ENCODE measurements around the gene MAP7D2. TPM values are rescaled to one million over a fixed set of nuclear protein-coding genes. Genes with fewer than 3 reads are reported as not detected.

The MAP7D2 gene
- total RNA-seq, 1 donor from 2014 or later = 0.22 TPM

- intact Hi-C loops (cut with DNase I) = no loop called here
- DNase-seq (ENCODE audit: low spot score) (no peak), ATAC-seq (peak; percentile 20)
Measured at GRCh38 chrX:19991350-19991718, 125.4 kb downstream of the MAP7D2 start.

- DNase-seq (ENCODE audit: low spot score) = peak; percentile 94
- intact Hi-C loops (cut with DNase I) = no loop called here
Measured at GRCh38 chrX:19990556-19991349, 126.0 kb downstream of the MAP7D2 start, which contains the start of gene BCLAF3. TSS of gene BCLAF3 (minus strand) at chrX:19991061. CDS start at chrX:19970264, 20,797 bp downstream.

GRCh38 chrX:19990151-19990555, 126.6 kb downstream of the MAP7D2 start:
- ATAC-seq (peak; percentile 30), DNase-seq (ENCODE audit: low spot score) (peak; percentile 65)
- intact Hi-C loops (cut with DNase I) = no loop called here

More at GRCh38 chrX:19990556-19991349, 126.0 kb downstream of the MAP7D2 start, which contains the start of gene BCLAF3:
- peak; percentile 99 for ATAC-seq

- no peak for DNase-seq (ENCODE audit: low spot score)
- ATAC-seq = no peak
- intact Hi-C loops (cut with DNase I) = no loop called here
Measured at GRCh38 chrX:19987856-19988255, 128.9 kb downstream of the MAP7D2 start.

GRCh38 chrX:19986531-19986930, 130.2 kb downstream of the MAP7D2 start:
- ATAC-seq (no peak), DNase-seq (ENCODE audit: low spot score) (no peak)
- intact Hi-C loops (cut with DNase I) = no loop called here

- DNase-seq (ENCODE audit: low spot score) (no peak), ATAC-seq (no peak)
- intact Hi-C loops (cut with DNase I) = no loop called here
Measured at GRCh38 chrX:19981947-19982346, 134.8 kb downstream of the MAP7D2 start.

- DNase-seq (ENCODE audit: low spot score) (no peak), ATAC-seq (no peak)
- intact Hi-C loops (cut with DNase I) = no loop called here
Measured at GRCh38 chrX:19975845-19976244, 140.9 kb downstream of the MAP7D2 start.

GRCh38 chrX:19972984-19973383, 143.7 kb downstream of the MAP7D2 start:
- ATAC-seq = no peak
- no peak for DNase-seq (ENCODE audit: low spot score)
- intact Hi-C loops (cut with DNase I) = no loop called here

GRCh38 chrX:19968276-19968675, 148.4 kb downstream of the MAP7D2 start:
- intact Hi-C loops (cut with DNase I) = no loop called here
- ATAC-seq (no peak), DNase-seq (ENCODE audit: low spot score) (no peak)

- no peak for ATAC-seq
- intact Hi-C loops (cut with DNase I) = no loop called here
- DNase-seq (ENCODE audit: low spot score) = no peak
Measured at GRCh38 chrX:19966056-19966455, 150.7 kb downstream of the MAP7D2 start.

GRCh38 chrX:19964017-19964710, 152.5 kb downstream of the MAP7D2 start:
- ATAC-seq = no peak
- intact Hi-C loops (cut with DNase I) = no loop called here
- no peak for DNase-seq (ENCODE audit: low spot score)

- ATAC-seq = no peak
- no peak for DNase-seq (ENCODE audit: low spot score)
- intact Hi-C loops (cut with DNase I) = no loop called here
Measured at GRCh38 chrX:19960913-19961312, 155.8 kb downstream of the MAP7D2 start.

GRCh38 chrX:19958552-19959486, 157.9 kb downstream of the MAP7D2 start:
- DNase-seq (ENCODE audit: low spot score) (no peak), ATAC-seq (no peak)
- intact Hi-C loops (cut with DNase I) = no loop called here

GRCh38 chrX:19956923-19957322, 159.8 kb downstream of the MAP7D2 start:
- DNase-seq (ENCODE audit: low spot score) (no peak), ATAC-seq (peak; percentile 39)
- intact Hi-C loops (cut with DNase I) = no loop called here

Small RNA genes within 50 kb of the gene (microRNA-seq; reads per million reads assigned to microRNA genes)
- 63.4 reads per million, percentile 51 among the genes with 10 or more reads in this experiment for gene MIR23C

Other genes starting within 250 kb of the MAP7D2 start
- gene SH3KBP1, start 229.3 kb downstream of the MAP7D2 start, total RNA-seq = 36.3 TPM
- gene BCLAF3, start 125.8 kb downstream of the MAP7D2 start, total RNA-seq = 24.9 TPM
- gene EIF1AX, start 24.9 kb upstream of the MAP7D2 start, total RNA-seq = 82.4 TPM
- 43.6 TPM for gene RPS6KA3, start 150.0 kb upstream of the MAP7D2 start, total RNA-seq